ENCODE data around the gene AMPD1. TPM values are rescaled to one million over a fixed set of nuclear protein-coding genes. Genes with fewer than 3 reads are reported as not detected.

The AMPD1 gene
- total and polyA plus RNA-seq, 2 experiments from 2014 or later: 0.27 TPM; not detected in 1

GRCh38 chr1:114623364-114623763 lies 72.0 kb downstream of the AMPD1 start:
- no peak for TF ChIP-seq EZH2 (IDR thresholded peaks at IDR 0.05; ENCODE audit: low read depth, unreplicated experiment)
- no peak for TF ChIP-seq JUNB (IDR thresholded peaks at IDR 0.05; ENCODE audit: unreplicated experiment)
- no peak for TF ChIP-seq POLR2AphosphoS5 (IDR thresholded peaks at IDR 0.05; ENCODE audit: low read depth)
- TF ChIP-seq EZH2phosphoT487 (IDR thresholded peaks at IDR 0.05; ENCODE audit: unreplicated experiment): no peak
- no peak for TF ChIP-seq NANOG (IDR thresholded peaks at IDR 0.05; ENCODE audit: borderline replicate concordance)
- no peak for TF ChIP-seq ZNF462 (CRISPR knock-in tag; IDR thresholded peaks at IDR 0.05)
- no peak for TF ChIP-seq CREB1 (CRISPR knock-in tag; IDR thresholded peaks at IDR 0.05; ENCODE audit: low read depth)
- TF ChIP-seq CTCF (conservative IDR thresholded peaks at IDR 0.05; ENCODE audit: low read depth in 2 of 2): no peak
- no peak for TF ChIP-seq REST (IDR thresholded peaks at IDR 0.05; ENCODE audit: unreplicated experiment)
- TF ChIP-seq ZNF331 (CRISPR knock-in tag; IDR thresholded peaks at IDR 0.05; ENCODE audit: low read depth): no peak
- TF ChIP-seq STAT1 (IDR thresholded peaks at IDR 0.05; ENCODE audit: unreplicated experiment): no peak
- TF ChIP-seq ETS1 (IDR thresholded peaks at IDR 0.05): no peak
- TF ChIP-seq ZNF114 (CRISPR knock-in tag; IDR thresholded peaks at IDR 0.05): no peak
- H4K20me1 ChIP-seq (replicated peaks; ENCODE audit: insufficient read depth): no peaks in the 10 kb centered on the region
- Mint-ChIP-seq H3K9me3 (no peaks in the 10 kb centered on the region), H3K36me3 (ENCODE audit: low read depth) (no peaks in the 10 kb centered on the region), H3K4me3 (no peak overlapping the region), H3K4me1 (no peaks in the 10 kb centered on the region), H3K27ac (no peak overlapping the region), H3K27me3 (ENCODE audit: insufficient read depth, low read depth, poor library complexity) (no peaks in the 10 kb centered on the region)
- no peaks in the 10 kb centered on the region for H3K4me1 ChIP-seq (ENCODE audit: insufficient read depth)
- no peaks in the 10 kb centered on the region for H3K27me3 ChIP-seq (ENCODE audit: insufficient read depth)
- no peak overlapping the region for H3K4me2 ChIP-seq
- no peaks in the 10 kb centered on the region for H3K79me2 ChIP-seq (replicated peaks; ENCODE audit: insufficient read depth)
- no peak overlapping the region for H2AFZ ChIP-seq
- ATAC-seq (no peak), DNase-seq (ENCODE audit: low spot score) (no peak)
- no peak overlapping the region for H3K4me3 ChIP-seq
- no peaks in the 10 kb centered on the region for H3K9me2 ChIP-seq (ENCODE audit: insufficient read depth)
- H3K36me3 ChIP-seq (ENCODE audit: insufficient read depth): no peaks in the 10 kb centered on the region
- no peak overlapping the region for H3K27ac ChIP-seq (ENCODE audit: low read depth)
- no peaks in the 10 kb centered on the region for H3F3A ChIP-seq (replicated peaks; ENCODE audit: low read depth)
